Measurements from ENCODE around the gene SRRM2.

SRRM2 gene

DNA sequence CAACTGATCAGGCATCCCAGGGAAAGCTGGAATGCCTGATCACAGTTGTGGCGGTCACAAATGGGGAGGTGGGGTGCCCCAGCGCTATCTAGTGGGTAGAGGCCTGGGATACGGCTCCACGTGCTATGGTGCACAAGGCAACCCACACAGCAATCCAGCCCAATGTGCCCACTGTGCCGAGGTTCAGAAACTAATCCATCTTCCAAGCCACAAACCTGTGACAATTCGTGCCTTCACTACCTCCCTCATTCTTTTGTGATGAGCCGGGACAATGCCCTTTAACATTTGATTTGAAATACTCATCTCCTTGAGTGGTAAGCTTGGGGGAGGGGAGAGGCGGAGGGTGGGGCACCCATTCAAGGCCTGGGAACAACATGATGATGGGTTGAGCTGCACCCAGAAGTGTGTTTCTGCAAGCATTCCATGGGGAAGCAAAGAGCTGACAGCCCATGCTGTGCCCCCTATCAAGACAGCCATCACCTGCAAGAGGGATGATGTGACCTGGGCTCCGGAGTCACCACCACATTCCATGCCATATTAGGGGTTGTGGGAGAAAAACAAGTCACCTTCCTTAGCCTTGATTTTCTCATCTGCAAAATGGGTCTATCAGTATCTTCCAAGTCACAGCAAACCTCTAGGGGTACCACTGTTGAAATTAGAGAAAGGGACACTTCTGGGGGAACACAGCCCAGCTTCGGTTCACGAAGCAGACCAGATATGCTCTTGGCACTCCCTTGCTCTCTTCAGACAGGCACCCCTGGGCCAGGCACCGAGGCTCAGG is 20.9 kb downstream of the SRRM2 start:
- H3K4me1 Mint-ChIP-seq, result peaks cover 26% of the 10 kb centered on the region
- no peak overlapping the region for H3K27ac Mint-ChIP-seq
- H3K9me3 Mint-ChIP-seq, result no peaks in the 10 kb centered on the region
- H3K36me3 Mint-ChIP-seq, result peaks cover 9% of the 10 kb centered on the region
- H3K4me3 Mint-ChIP-seq, result no peak overlapping the region
- H3K27me3 Mint-ChIP-seq, result no peaks in the 10 kb centered on the region

DNA sequence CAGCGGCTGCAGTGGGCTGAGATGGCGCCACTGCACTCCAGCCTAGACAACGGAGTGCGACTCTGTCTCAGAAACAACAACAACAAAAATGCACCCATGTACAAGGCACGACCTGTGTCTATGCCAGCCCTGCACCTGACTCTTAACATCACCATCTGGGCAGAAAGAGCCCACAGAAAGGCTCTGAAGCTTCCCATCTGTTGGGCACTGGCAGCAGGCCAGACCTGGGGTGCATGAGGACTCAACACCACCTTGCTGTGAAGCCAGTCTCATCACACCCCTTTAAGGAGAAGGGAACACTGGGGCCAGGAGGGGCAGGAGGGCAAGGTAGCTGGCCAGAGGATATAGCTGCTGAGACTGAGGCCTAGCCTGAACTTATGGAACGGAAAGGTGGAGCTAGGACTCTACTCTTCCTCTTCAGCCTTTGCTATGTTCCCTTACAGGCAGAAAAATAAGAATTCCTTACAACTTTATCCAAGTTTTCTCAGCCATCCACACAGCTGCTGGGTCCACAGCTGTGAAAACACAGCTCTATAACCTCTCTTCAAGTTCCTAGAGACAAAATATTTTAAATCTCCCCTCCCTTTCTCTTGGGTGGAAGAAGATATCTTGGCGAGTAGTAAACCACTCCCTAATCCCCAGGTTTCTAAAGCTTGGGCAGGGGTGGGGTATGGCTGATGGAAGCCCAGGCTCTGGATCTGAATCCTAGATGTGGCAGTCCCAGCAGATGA is 21.9 kb downstream of the SRRM2 start:
- Mint-ChIP-seq H3K27me3 (no peaks in the 10 kb centered on the region), H3K9me3 (no peaks in the 10 kb centered on the region), H3K4me3 (peak overlapping the region; percentile 47), H3K36me3 (peaks cover 8% of the 10 kb centered on the region), H3K4me1 (peaks cover 31% of the 10 kb centered on the region), H3K27ac (no peak overlapping the region)

GRCh38 chr16:2775131-2775716 is 22.8 kb downstream of the SRRM2 start:
- Mint-ChIP-seq H3K27me3 (no peaks in the 10 kb centered on the region), H3K4me3 (peak overlapping the region; percentile 47), H3K9me3 (no peaks in the 10 kb centered on the region), H3K4me1 (peaks cover 25% of the 10 kb centered on the region), H3K36me3 (peaks cover 3% of the 10 kb centered on the region), H3K27ac (no peak overlapping the region)

GRCh38 chr16:2775765-2776499 is 23.5 kb downstream of the SRRM2 start:
- Mint-ChIP-seq H3K4me3 (peak overlapping the region; percentile 96), H3K9me3 (no peaks in the 10 kb centered on the region), H3K27me3 (no peaks in the 10 kb centered on the region), H3K36me3 (peaks cover 3% of the 10 kb centered on the region), H3K4me1 (peaks cover 25% of the 10 kb centered on the region), H3K27ac (peak overlapping the region; percentile 97)

DNA sequence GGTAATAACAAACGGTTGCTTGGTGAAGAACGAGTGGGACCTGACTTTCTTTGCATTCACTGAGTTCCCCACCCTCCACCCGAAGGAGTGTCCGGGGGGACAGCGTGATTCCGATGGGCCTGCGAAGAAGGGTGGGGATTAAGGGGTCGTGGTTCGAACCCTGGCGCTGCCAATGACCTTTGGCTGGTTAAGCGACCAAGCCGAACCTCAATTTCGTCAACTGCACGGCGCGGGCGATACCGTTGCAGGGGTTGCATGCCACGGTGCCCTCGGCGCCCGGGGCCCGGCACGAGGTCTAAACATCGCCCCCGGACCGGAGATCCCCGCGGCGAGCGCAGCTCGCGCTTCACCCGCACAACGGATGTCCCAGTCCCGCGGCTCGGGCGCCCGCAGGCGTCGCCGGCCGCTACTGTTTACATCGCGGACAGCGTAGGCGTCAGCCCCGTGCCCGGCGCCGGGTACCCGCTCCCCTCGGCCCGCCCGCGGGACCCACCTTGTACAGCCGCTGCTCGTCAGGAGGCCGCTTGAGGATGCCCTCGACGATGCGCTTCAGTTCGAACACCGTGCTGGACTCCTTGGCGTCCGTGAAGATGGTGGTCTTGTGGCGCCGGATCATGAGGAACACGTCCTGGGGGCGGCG is 24.2 kb downstream of the SRRM2 start:
- Mint-ChIP-seq H3K27me3 (no peaks in the 10 kb centered on the region), H3K4me1 (peaks cover 25% of the 10 kb centered on the region), H3K9me3 (no peaks in the 10 kb centered on the region), H3K36me3 (peaks cover 3% of the 10 kb centered on the region), H3K4me3 (peak overlapping the region; percentile 96), H3K27ac (peak overlapping the region; percentile 97)

DNA sequence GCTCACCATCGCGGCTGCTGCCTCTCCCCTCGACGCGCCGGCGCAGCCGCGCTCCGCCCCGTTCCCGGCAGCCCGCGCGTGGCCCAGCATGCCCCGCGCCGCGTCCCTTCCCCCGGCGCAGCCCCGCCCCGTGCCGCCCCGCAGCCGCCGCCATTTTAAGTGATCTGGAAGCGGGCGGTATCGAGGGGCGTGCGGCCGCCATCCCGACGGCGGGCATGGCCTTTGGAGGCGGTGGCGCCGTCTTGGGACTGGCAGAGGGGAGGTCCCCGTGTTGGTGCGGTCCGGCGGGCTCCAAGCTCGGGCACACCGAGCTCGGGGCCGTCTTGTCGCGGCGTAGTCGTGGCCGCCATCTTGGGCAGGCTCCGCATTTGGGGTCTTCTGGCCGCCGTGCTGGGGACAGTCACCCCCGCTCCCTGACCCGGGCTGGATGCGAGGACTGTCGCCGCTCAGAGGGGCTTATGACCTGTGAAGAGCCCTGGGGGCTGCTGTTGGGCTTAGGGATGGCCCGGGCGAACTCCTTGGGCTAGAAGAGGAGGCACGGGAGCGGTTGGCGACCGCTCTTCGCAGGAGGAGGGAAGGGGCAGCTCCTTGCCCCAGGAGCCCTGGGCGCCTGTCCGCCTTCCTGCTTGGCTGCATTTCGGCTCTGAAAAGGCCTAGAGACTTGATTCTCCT is 24.9 kb downstream of the SRRM2 start, which contains the start of gene ELOB:
TSS of gene ELOB (minus strand) at position 50 of the 672 bp plus-strand sequence. CDS start at position 9, 41 bp downstream.
- Mint-ChIP-seq H3K36me3 (peaks cover 3% of the 10 kb centered on the region), H3K4me1 (peaks cover 25% of the 10 kb centered on the region), H3K27me3 (no peaks in the 10 kb centered on the region), H3K9me3 (no peaks in the 10 kb centered on the region), H3K27ac (peak within 1 kb of the TSS; percentile 97), H3K4me3 (peak within 1 kb of the TSS; percentile 96)

- no peaks in the 10 kb centered on the region for H3K36me3 Mint-ChIP-seq
- peak overlapping the region; percentile 95 for H3K4me3 Mint-ChIP-seq
- peaks cover 25% of the 10 kb centered on the region for H3K4me1 Mint-ChIP-seq
- peak overlapping the region; percentile 94 for H3K27ac Mint-ChIP-seq
- no peaks in the 10 kb centered on the region for H3K9me3 Mint-ChIP-seq
- no peaks in the 10 kb centered on the region for H3K27me3 Mint-ChIP-seq
Measured at GRCh38 chr16:2777903-2778629, 25.6 kb downstream of the SRRM2 start.

DNA sequence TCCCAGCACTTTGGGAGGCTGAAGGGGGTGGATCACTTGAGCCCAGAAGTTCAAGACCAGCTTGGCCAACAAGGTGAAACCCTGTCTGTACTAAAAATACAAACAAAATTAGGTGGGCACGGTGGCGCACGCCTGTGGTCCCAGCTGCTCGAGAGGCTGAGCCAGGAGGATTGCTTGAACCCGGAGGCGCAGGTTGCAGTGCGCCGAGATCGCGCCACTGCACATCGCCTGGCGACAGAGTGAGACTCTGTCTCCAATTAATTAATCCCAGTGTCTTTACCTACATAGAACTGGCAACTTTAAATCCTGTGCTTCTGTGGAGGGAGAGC is 26.2 kb downstream of the SRRM2 start:
- Mint-ChIP-seq H3K9me3 (no peaks in the 10 kb centered on the region), H3K4me1 (peaks cover 25% of the 10 kb centered on the region), H3K4me3 (peak overlapping the region; percentile 95), H3K27ac (peak overlapping the region; percentile 94), H3K36me3 (no peaks in the 10 kb centered on the region), H3K27me3 (no peaks in the 10 kb centered on the region)

- H3K9me3 Mint-ChIP-seq, result no peaks in the 10 kb centered on the region
- H3K4me3 Mint-ChIP-seq, result no peak overlapping the region
- H3K27me3 Mint-ChIP-seq, result no peaks in the 10 kb centered on the region
- H3K36me3 Mint-ChIP-seq, result no peaks in the 10 kb centered on the region
- peaks cover 24% of the 10 kb centered on the region for H3K4me1 Mint-ChIP-seq
- H3K27ac Mint-ChIP-seq, result no peak overlapping the region
Measured at GRCh38 chr16:2779151-2779920, 26.9 kb downstream of the SRRM2 start.

GRCh38 chr16:2779978-2780898 is 27.8 kb downstream of the SRRM2 start:
- peaks cover 25% of the 10 kb centered on the region for H3K4me1 Mint-ChIP-seq
- no peaks in the 10 kb centered on the region for H3K36me3 Mint-ChIP-seq
- H3K4me3 Mint-ChIP-seq, result peak overlapping the region; percentile 19
- no peak overlapping the region for H3K27ac Mint-ChIP-seq
- no peaks in the 10 kb centered on the region for H3K27me3 Mint-ChIP-seq
- no peaks in the 10 kb centered on the region for H3K9me3 Mint-ChIP-seq

DNA sequence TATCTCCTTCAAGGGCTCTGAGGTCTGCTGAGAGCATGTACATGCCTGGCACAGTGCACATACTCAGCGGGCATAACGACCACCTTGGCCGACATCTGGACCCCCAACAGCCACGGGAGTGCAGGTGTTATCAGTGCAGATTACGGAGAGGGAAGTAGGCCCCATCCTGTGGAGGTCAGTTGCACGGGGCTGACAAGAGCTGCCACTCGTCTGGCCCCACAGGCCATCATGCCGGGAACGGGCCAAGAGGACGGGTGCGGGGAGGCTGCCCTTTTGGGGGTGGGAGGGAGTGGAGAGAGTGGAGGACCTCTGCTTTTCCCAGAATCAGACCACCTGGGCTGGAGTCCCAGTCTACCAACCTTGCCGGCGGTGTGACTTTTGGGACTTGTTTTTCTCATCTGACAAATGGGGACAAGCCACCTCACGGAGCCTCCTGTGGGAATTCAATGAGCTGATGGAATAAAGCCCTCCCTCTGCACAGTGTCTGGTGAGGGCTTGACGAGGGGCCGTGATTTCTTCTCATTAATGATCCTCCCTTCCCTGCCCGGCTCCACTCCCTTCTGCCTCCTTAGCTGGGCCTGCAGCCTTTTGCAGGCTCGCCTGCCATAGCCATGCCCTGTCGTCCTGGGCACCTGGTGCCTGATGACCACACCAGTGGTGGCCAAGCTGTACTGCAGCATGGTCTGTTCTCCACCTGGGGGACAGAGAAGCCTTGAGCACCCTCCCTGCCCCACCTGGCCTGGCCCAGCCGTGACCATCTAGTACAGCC is 30.3 kb downstream of the SRRM2 start:
- H3K9me3 Mint-ChIP-seq, result no peaks in the 10 kb centered on the region
- no peak overlapping the region for H3K27ac Mint-ChIP-seq
- no peaks in the 10 kb centered on the region for H3K36me3 Mint-ChIP-seq
- peaks cover 19% of the 10 kb centered on the region for H3K4me1 Mint-ChIP-seq
- no peaks in the 10 kb centered on the region for H3K27me3 Mint-ChIP-seq
- H3K4me3 Mint-ChIP-seq, result no peak overlapping the region

- H3K4me3 Mint-ChIP-seq, result peak overlapping the region; percentile 36
Measured at GRCh38 chr16:2783581-2784357, 31.3 kb downstream of the SRRM2 start.

More at GRCh38 chr16:2783581-2784357, 31.3 kb downstream of the SRRM2 start:
- no peaks in the 10 kb centered on the region for H3K27me3 Mint-ChIP-seq
- no peaks in the 10 kb centered on the region for H3K9me3 Mint-ChIP-seq
- peaks cover 10% of the 10 kb centered on the region for H3K4me1 Mint-ChIP-seq
- H3K27ac Mint-ChIP-seq, result peak overlapping the region; percentile 32
- no peaks in the 10 kb centered on the region for H3K36me3 Mint-ChIP-seq
